Measurements from ENCODE around the gene CHKB.
A peak's percentile ranks its signal among the peaks of the same experiment; 100 is the strongest.
"Not testable (repeated sequence)": the region's sequence is repeated elsewhere in the genome, so short reads cannot be mapped to it uniquely, and the experiment has no call there.

CHKB gene

GRCh38 chr22:50582493-50583293 is at the start of gene CHKB:
TSS of gene CHKB (minus strand) at chr22:50582849. CDS start at chr22:50582781, 68 bp downstream.
- peak; percentile 98 for DNase-seq

GRCh38 chr22:50630376-50630775 is 47.7 kb upstream of the CHKB start:
- DNase-seq = no peak

- DNase-seq = peak; percentile 70
Measured at GRCh38 chr22:50628543-50629134, 46.0 kb upstream of the CHKB start.

- DNase-seq = peak; percentile 85
Measured at GRCh38 chr22:50627642-50628542, 45.2 kb upstream of the CHKB start, which contains the start of gene ARSA. TSS of gene ARSA (minus strand) at chr22:50628152. CDS start at chr22:50627779, 373 bp downstream.

GRCh38 chr22:50626850-50627641 is 44.4 kb upstream of the CHKB start:
- no peak for DNase-seq

GRCh38 chr22:50626314-50626849 is 43.7 kb upstream of the CHKB start:
- DNase-seq = no peak

- DNase-seq = no peak
Measured at GRCh38 chr22:50625568-50626313, 43.1 kb upstream of the CHKB start.

- no peak for DNase-seq
Measured at GRCh38 chr22:50625131-50625567, 42.5 kb upstream of the CHKB start.

GRCh38 chr22:50624347-50625130 is 41.9 kb upstream of the CHKB start:
- DNase-seq = no peak

GRCh38 chr22:50622723-50623327 is 40.2 kb upstream of the CHKB start:
- no peak for DNase-seq

GRCh38 chr22:50621948-50622722 is 39.5 kb upstream of the CHKB start:
- DNase-seq = peak; percentile 51

- DNase-seq = peak; percentile 60
Measured at GRCh38 chr22:50621356-50621880, 38.8 kb upstream of the CHKB start.

GRCh38 chr22:50620593-50621355 is 38.1 kb upstream of the CHKB start:
- peak; percentile 65 for DNase-seq

GRCh38 chr22:50614296-50614695 is 31.6 kb upstream of the CHKB start:
- DNase-seq = not testable (repeated sequence)

- DNase-seq = no peak
Measured at GRCh38 chr22:50613291-50613981, 30.8 kb upstream of the CHKB start.

- no peak for DNase-seq
Measured at GRCh38 chr22:50612528-50613221, 30.0 kb upstream of the CHKB start.

GRCh38 chr22:50612168-50612527 is 29.5 kb upstream of the CHKB start:
- DNase-seq = no peak

Data from CD4-positive, alpha-beta T cell treated with Interleukin-12 subunit alpha and Interleukin-12 subunit beta, for 1 hour (primary cell).